Panc1 (cell line): ENCODE results near the gene B4GALT7. TPM values are rescaled to one million over a fixed set of nuclear protein-coding genes. Genes with fewer than 3 reads are reported as not detected.

ENCODE experiments used
- ATAC-seq: fragments of 200-7000 bp; cut with Tn5 transposase; 2 replicates; pipeline ENCODE4 v1.9.1; 2020; ENCODE audit warnings: mild to moderate bottlenecking, moderate library complexity
- BruUV-seq: library from RNA; stranded (reverse); fragments of 400-500 nt; replicated peaks from 2 replicates; lab custom pipeline; 2021; lab: Mats Ljungman, UMichigan
- CTCF ChIA-PET: fragments of 300-600 bp; sonication (Branson Sonifier 250); formaldehyde crosslinking; loops from one replicate; lab custom pipeline; 2022; ENCODE audit warnings: antibody characterized with exemption; lab: Charles Lee
- POLR2A ChIA-PET: fragments of 300-600 bp; sonication (Branson Sonifier 250); formaldehyde crosslinking; loops from one replicate; lab custom pipeline; 2022; ENCODE audit warnings: antibody characterized with exemption; lab: Charles Lee
- DNase-seq: peaks from one replicate; pipeline ENCODE4 v3.0.0-alpha.2; 2010; ENCODE audit warnings: low read depth, low spot score
- H3K27ac ChIP-seq: 2 replicates; pipeline ENCODE4 v1.5.1; 2011; ENCODE audit warnings: mild to moderate bottlenecking, low read length, inconsistent platforms
- H3K27me3 ChIP-seq: fragments of 200-500 bp; sonication (Bioruptor generic); 2 replicates; pipeline ENCODE4 v1.6.0; 2014; ENCODE audit warnings: low read length, inconsistent platforms; ENCODE audit not compliant: control insufficient read depth, insufficient read depth
- H3K36me3 ChIP-seq: fragments of 200-500 bp; sonication (Bioruptor generic); 2 replicates; pipeline ENCODE4 v1.5.1; 2014; ENCODE audit warnings: inconsistent platforms, mild to moderate bottlenecking, low read length, moderate library complexity; ENCODE audit not compliant: control insufficient read depth, insufficient read depth
- H3K4me1 ChIP-seq: 2 replicates; pipeline ENCODE4 v1.5.1; 2011; ENCODE audit warnings: inconsistent platforms, mild to moderate bottlenecking, low read length, moderate library complexity; ENCODE audit not compliant: control insufficient read depth, insufficient read depth
- H3K4me3 ChIP-seq, 2 experiments: 2 replicates each; pipeline ENCODE4 v1.5.1; 2011 to 2012; ENCODE audit warnings: low read depth in 2 of 2, low read length in 2 of 2, mild to moderate bottlenecking in 2 of 2, inconsistent platforms in 1 of 2, moderate library complexity in 1 of 2
- H3K9me3 ChIP-seq: fragments of 200-500 bp; sonication (Bioruptor generic); 2 replicates; pipeline ENCODE4 v1.5.1; 2014; ENCODE audit warnings: low read depth, mild to moderate bottlenecking, inconsistent platforms, low read length, moderate library complexity; ENCODE audit not compliant: control insufficient read depth, insufficient read depth
- CTCF ChIP-seq: fragments of 450-650 bp; IDR thresholded peaks from 2 replicates; pipeline ENCODE4 v1.5.1; 2017; ENCODE audit warnings: mild to moderate bottlenecking
- POLR2AphosphoS5 ChIP-seq: IDR thresholded peaks from 2 replicates; pipeline ENCODE4 v1.6.1; 2012; ENCODE audit warnings: mild to moderate bottlenecking, low read depth, low read length, moderate library complexity
- REST ChIP-seq, 2 experiments: IDR thresholded peaks; 2 replicates each; pipeline ENCODE4 v1.6.1; 2011 to 2012; ENCODE audit warnings: low read depth in 2 of 2, control low read depth in 1 of 2, low read length in 1 of 2, mild to moderate bottlenecking in 1 of 2, moderate library complexity in 1 of 2; ENCODE audit not compliant: insufficient read depth in 1 of 2
- SIN3A ChIP-seq: IDR thresholded peaks from 2 replicates; pipeline ENCODE4 v1.6.1; 2012; ENCODE audit warnings: low read depth, mild to moderate bottlenecking, low read length, moderate library complexity, borderline replicate concordance; ENCODE audit not compliant: insufficient read depth
- TCF7L2 ChIP-seq: IDR thresholded peaks from 2 replicates; pipeline ENCODE4 v1.6.1; 2011; ENCODE audit warnings: mild to moderate bottlenecking, low read depth, low read length, inconsistent platforms
- in situ Hi-C: cut with HindIII; loops from 2 replicates; pipeline ENCODE4 v1.10.0; 2016; ENCODE audit warnings: low sequenced_read_pairs, low pct_unique_long_range_greater_than_20kb
- intact Hi-C: fragments of 100-400 bp; cut with micrococcal nuclease; formaldehyde crosslinking; loops from one replicate; pipeline ENCODE4 v1.10.0; 2022; ENCODE audit not compliant: unreplicated experiment
- total RNA-seq: library from RNA; stranded (reverse); gene quantifications from one replicate; pipeline ENCODE4 v1.2.1, GENCODE V29; 2021; ENCODE audit not compliant: unreplicated experiment

The B4GALT7 gene
- total RNA-seq, 1 experiment from 2014 or later, result 38.0 TPM

- DNase-seq (no peak), ATAC-seq (peak; percentile 77)
- no TSS peak for BruUV-seq
- Histone ChIP-seq H3K4me3 (peak overlapping the region; percentile 79 to 86), H3K9me3 (no peaks in the 10 kb centered on the region), H3K4me1 (peaks cover 13% of the 10 kb centered on the region), H3K27me3 (no peaks in the 10 kb centered on the region), H3K36me3 (no peaks in the 10 kb centered on the region; the same call in 1 of the 2 replicates), H3K27ac (peak overlapping the region; percentile 74)
- intact Hi-C loops, result no loop called here
- ChIA-PET CTCF (no interaction called here), POLR2A (no interaction called here)
- in situ Hi-C loops, result no loop called here
- TF ChIP-seq REST (IDR thresholded peaks at IDR 0.05; ENCODE audit: insufficient read depth in 1 of 2, low read depth in 2 of 2, low read length in 1 of 2) (no peak), SIN3A (0 out of 2 replicates have a peak, but pooled peaks have one; percentile 5), POLR2AphosphoS5 (no peak)
Measured at GRCh38 chr5:177553671-177554429, 46.1 kb upstream of the B4GALT7 start.

- Histone ChIP-seq H3K9me3 (no peaks in the 10 kb centered on the region), H3K36me3 (no peaks in the 10 kb centered on the region; the same call in 1 of the 2 replicates), H3K27ac (peak within 1 kb of the TSS; percentile 74), H3K4me3 (peak within 1 kb of the TSS; percentile 79 to 92), H3K27me3 (no peaks in the 10 kb centered on the region), H3K4me1 (peaks cover 13% of the 10 kb centered on the region)
- ChIA-PET CTCF (no interaction called here), POLR2A (no interaction called here)
- TF ChIP-seq SIN3A (peak; percentile 78; the same call in 1 of the 2 replicates), TCF7L2 (no peak), REST (IDR thresholded peaks at IDR 0.05; ENCODE audit: insufficient read depth in 1 of 2, low read depth in 2 of 2, low read length in 1 of 2) (no peak), POLR2AphosphoS5 (0 out of 2 replicates have a peak, but pooled peaks have one; percentile 44), CTCF (0 out of 2 replicates have a peak, but pooled peaks have one; percentile 17)
- BruUV-seq, result no TSS peak
- ATAC-seq (peak; percentile 96), DNase-seq (peak; percentile 78)
- intact Hi-C loops (no loop called here), in situ Hi-C loops (no loop called here)
Measured at GRCh38 chr5:177554474-177555111, 45.3 kb upstream of the B4GALT7 start, which contains the start of gene FAM193B. Gene FAM193B, minus strand, starts transcription at chr5:177554563. Its CDS starts 105 bp downstream, at chr5:177554458.
